ENCODE data around the gene SPRYD3.

DNA sequence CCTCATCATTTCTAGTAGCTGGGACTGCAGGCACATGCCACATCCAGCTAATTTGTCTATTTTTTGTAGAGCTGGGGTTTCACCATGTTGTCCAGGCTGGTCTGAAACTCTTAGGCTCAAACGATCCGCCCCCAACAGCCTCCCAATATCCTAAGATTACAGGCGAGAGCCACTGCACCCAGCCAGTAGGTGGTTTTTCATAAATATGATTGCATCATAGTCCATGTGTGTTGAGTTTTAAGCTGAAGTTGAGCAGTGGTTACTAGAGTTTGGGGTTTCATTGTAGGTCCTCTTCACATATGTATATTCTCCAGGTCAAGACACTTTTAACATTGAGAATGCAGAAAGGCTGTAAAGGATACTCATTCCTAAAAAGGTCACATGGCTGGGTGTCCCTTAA lies 42.4 kb downstream of the SPRYD3 start:
- TF ChIP-seq, protein P1, sequence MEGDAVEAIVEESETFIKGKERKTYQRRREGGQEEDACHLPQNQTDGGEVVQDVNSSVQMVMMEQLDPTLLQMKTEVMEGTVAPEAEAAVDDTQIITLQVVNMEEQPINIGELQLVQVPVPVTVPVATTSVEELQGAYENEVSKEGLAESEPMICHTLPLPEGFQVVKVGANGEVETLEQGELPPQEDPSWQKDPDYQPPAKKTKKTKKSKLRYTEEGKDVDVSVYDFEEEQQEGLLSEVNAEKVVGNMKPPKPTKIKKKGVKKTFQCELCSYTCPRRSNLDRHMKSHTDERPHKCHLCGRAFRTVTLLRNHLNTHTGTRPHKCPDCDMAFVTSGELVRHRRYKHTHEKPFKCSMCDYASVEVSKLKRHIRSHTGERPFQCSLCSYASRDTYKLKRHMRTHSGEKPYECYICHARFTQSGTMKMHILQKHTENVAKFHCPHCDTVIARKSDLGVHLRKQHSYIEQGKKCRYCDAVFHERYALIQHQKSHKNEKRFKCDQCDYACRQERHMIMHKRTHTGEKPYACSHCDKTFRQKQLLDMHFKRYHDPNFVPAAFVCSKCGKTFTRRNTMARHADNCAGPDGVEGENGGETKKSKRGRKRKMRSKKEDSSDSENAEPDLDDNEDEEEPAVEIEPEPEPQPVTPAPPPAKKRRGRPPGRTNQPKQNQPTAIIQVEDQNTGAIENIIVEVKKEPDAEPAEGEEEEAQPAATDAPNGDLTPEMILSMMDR (IDR thresholded peaks at IDR 0.05), result no peak
- no peak for TF ChIP-seq POLR2A (IDR thresholded peaks at IDR 0.05)

Data from Peyer's patch (tissue), 4 donors.